GM12873 (cell line): ENCODE measurements around the gene RAB3D.

Source experiments
- CTCF ChIP-seq: IDR thresholded peaks from 2 replicates; pipeline ENCODE4 v1.5.1; 2012; ENCODE audit warnings: low read depth, mild to moderate bottlenecking, moderate library complexity, low read length, control low read depth; ENCODE audit not compliant: insufficient read depth; ENCODE audit errors: missing control alignments

RAB3D gene

DNA sequence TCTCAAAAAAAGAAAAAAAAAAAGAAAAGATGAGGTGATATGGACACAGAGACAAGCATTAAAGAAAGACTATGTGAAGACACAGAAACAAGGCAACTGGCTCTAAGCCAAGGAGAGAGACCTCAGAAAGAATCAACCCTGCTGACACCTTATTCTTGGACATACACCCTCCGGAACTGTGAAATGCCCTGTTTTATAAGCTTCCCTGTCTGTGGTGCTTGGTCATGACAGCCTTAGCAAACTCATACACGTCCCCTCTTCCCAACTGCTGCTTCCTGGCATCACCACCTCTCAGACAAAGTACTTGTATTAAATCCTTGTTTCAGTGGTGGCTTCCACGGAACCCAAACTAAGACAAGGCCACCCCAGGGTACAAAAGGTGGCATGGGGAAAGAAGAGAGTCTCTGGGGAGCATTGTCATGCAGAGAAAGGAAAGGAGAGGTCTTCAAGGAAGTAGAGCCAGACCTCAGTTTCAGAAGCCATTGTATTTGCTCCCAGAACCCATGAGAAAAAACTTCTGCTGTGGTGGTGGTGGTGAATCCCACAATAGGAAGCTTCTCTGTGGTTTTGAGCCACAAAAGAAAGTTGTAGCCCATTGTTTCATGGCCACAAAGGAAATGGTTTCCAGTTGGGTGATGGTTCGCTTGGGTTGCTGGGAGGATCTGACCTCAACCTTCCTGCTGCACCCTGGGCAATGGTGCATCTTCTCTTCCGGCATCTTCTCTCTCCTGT, 59.8 kb downstream of the RAB3D start:
- no peak for TF ChIP-seq CTCF

DNA sequence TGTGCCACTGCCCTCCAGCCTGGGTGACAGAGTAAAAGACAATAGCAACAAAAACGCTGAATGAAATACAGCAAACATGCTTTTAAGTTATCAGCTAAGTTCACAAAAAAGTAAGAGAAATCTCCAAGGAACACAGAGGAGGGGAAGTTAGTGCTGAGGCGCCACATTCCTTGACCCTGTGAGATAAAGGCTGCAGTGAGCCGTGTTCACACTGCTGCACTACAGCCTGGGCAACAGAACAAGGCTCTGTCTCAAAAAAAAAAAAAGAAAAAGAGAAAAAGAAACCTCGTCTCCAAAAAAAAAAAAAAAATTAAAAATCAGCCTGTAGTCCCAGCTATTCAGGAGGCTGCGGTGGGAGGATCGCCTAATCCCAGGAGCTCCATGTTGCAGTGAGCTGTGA, 60.8 kb downstream of the RAB3D start:
- no peak for TF ChIP-seq CTCF

DNA sequence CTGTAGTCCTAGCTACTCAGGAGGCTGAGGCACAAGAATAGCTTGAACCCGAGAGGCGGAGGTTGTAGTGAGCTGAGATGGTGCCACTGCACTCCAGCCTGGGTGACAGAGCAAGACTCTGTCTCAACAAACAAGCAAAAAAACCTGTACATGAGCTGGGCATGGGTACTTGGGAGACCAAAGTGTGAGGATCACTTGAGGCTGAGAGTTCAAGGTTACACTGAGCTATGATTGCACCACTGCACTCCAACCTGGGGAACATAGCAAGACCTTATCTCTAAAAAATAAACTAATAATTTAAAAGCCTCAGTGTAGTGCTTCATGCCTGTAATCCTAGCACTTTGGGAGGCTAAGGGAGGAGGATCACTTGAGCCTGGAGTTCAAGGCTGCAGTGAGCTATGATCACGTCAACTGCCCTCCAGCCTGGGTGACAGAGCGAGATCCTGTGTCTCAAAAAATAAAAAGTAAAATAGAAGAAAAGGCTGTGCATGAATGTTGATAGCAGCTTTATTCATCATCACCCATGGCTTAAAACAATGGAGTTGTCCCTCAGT, 64.8 kb downstream of the RAB3D start:
- no peak for TF ChIP-seq CTCF

DNA sequence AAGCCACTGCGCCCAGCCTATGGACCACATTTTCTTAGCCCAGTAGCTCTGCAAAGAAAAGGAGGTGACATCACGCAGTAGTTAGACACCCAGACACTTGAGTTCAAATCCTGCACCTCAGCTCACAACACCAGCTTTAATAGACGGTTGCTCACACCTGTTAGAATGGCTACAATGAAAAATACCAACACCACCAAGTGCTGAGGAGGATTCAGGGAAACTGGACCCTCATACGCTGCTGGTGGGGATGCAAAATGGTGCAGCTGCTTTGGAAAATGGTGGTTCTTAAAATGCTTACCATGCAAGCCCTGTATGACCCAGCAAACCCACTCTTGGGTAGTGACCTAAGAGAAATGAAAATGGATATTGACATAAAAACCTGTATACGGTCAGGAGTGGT, 65.5 kb downstream of the RAB3D start:
- no peak for TF ChIP-seq CTCF

DNA sequence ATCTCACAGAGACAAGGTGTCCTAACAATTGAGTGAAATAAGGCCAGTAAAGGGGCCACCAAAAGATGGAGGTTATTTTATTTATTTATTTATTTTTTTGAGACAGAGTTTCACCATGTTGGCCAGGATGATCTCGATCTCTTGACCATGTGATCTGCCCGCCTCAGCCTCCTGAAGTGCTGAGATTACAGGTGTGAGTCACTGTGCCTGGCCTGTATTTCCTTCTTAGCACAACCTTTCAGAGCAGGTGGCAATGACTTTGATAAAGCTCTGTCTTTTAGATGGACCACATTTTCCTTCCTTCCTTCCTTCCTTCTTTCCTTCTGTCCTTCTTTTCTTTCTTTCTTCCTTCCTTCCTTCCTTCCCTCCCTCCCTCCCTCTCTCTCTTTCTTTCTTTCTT, 66.2 kb downstream of the RAB3D start:
- no peak for TF ChIP-seq CTCF
